ENCODE data around the gene TWF2.

Gene TWF2

GRCh38 chr3:52210550-52211046 lies 28.4 kb downstream of the TWF2 start:
- Histone ChIP-seq H3K4me3 (ENCODE audit: low read depth in 1 of 2, low read length in 2 of 2) (no peak overlapping the region), H3K27me3 (ENCODE audit: low read depth, low read length) (no peaks in the 10 kb centered on the region), H3K4me1 (ENCODE audit: control insufficient read depth in 1 of 2, insufficient read depth in 2 of 2, low read length in 2 of 2) (no peaks in the 10 kb centered on the region), H3K27ac (ENCODE audit: low read length) (no peak overlapping the region), H3K36me3 (ENCODE audit: control insufficient read depth in 1 of 2, insufficient read depth in 2 of 2, low read length in 2 of 2) (peaks cover 77 to 93% of the 10 kb centered on the region in 2 donors), H3K9me3 (ENCODE audit: control insufficient read depth in 1 of 2, low read length in 2 of 2) (no peaks in the 10 kb centered on the region)

GRCh38 chr3:52210037-52210436 lies 28.9 kb downstream of the TWF2 start:
- peaks cover 77 to 93% of the 10 kb centered on the region in 2 donors for H3K36me3 ChIP-seq (ENCODE audit: control insufficient read depth in 1 of 2, insufficient read depth in 2 of 2, low read length in 2 of 2)
- H3K4me1 ChIP-seq (ENCODE audit: control insufficient read depth in 1 of 2, insufficient read depth in 2 of 2, low read length in 2 of 2) = no peaks in the 10 kb centered on the region
- no peak overlapping the region for H3K27ac ChIP-seq (ENCODE audit: low read length)
- H3K4me3 ChIP-seq (ENCODE audit: low read depth in 1 of 2, low read length in 2 of 2) = no peak overlapping the region
- H3K9me3 ChIP-seq (ENCODE audit: control insufficient read depth in 1 of 2, low read length in 2 of 2) = no peaks in the 10 kb centered on the region
- H3K27me3 ChIP-seq (ENCODE audit: low read depth, low read length) = no peaks in the 10 kb centered on the region

- Histone ChIP-seq H3K4me1 (ENCODE audit: control insufficient read depth in 1 of 2, insufficient read depth in 2 of 2, low read length in 2 of 2) (no peaks in the 10 kb centered on the region), H3K36me3 (ENCODE audit: control insufficient read depth in 1 of 2, insufficient read depth in 2 of 2, low read length in 2 of 2) (peaks cover 76 to 91% of the 10 kb centered on the region in 2 donors), H3K27ac (ENCODE audit: low read length) (no peak overlapping the region), H3K27me3 (ENCODE audit: low read depth, low read length) (no peaks in the 10 kb centered on the region), H3K4me3 (ENCODE audit: low read depth in 1 of 2, low read length in 2 of 2) (no peak overlapping the region), H3K9me3 (ENCODE audit: control insufficient read depth in 1 of 2, low read length in 2 of 2) (no peaks in the 10 kb centered on the region)
These were observed 30.4 kb downstream of the TWF2 start for GRCh38 chr3:52208556-52208955.

- peaks cover 0 to 4% of the 10 kb centered on the region in 2 donors for H3K4me1 ChIP-seq (ENCODE audit: control insufficient read depth in 1 of 2, insufficient read depth in 2 of 2, low read length in 2 of 2)
- no peaks in the 10 kb centered on the region for H3K9me3 ChIP-seq (ENCODE audit: control insufficient read depth in 1 of 2, low read length in 2 of 2)
These were observed 33.1 kb downstream of the TWF2 start for GRCh38 chr3:52205727-52206372.

GRCh38 chr3:52204337-52205073 lies 34.5 kb downstream of the TWF2 start:
- Histone ChIP-seq H3K27me3 (ENCODE audit: low read depth, low read length) (no peaks in the 10 kb centered on the region), H3K36me3 (ENCODE audit: control insufficient read depth in 1 of 2, insufficient read depth in 2 of 2, low read length in 2 of 2) (peaks cover 64 to 67% of the 10 kb centered on the region in 2 donors), H3K9me3 (ENCODE audit: control insufficient read depth in 1 of 2, low read length in 2 of 2) (no peaks in the 10 kb centered on the region), H3K27ac (ENCODE audit: low read length) (no peak overlapping the region), H3K4me3 (ENCODE audit: low read depth in 1 of 2, low read length in 2 of 2) (no peak overlapping the region), H3K4me1 (ENCODE audit: control insufficient read depth in 1 of 2, insufficient read depth in 2 of 2, low read length in 2 of 2) (peaks cover 0 to 8% of the 10 kb centered on the region in 2 donors)

More at GRCh38 chr3:52205727-52206372, 33.1 kb downstream of the TWF2 start:
- no peak overlapping the region for H3K27ac ChIP-seq (ENCODE audit: low read length)
- no peaks in the 10 kb centered on the region for H3K27me3 ChIP-seq (ENCODE audit: low read depth, low read length)
- H3K4me3 ChIP-seq (ENCODE audit: low read depth in 1 of 2, low read length in 2 of 2) = no peak overlapping the region
- H3K36me3 ChIP-seq (ENCODE audit: control insufficient read depth in 1 of 2, insufficient read depth in 2 of 2, low read length in 2 of 2) = peaks cover 73 to 80% of the 10 kb centered on the region in 2 donors

GRCh38 chr3:52203701-52204100 lies 35.3 kb downstream of the TWF2 start:
- no peak overlapping the region for H3K27ac ChIP-seq (ENCODE audit: low read length)

GRCh38 chr3:52202384-52203077 lies 36.4 kb downstream of the TWF2 start:
- H3K27me3 ChIP-seq (ENCODE audit: low read depth, low read length) = no peaks in the 10 kb centered on the region
- H3K36me3 ChIP-seq (ENCODE audit: control insufficient read depth in 1 of 2, insufficient read depth in 2 of 2, low read length in 2 of 2) = peaks cover 46 to 47% of the 10 kb centered on the region in 2 donors
- no peaks in the 10 kb centered on the region for H3K9me3 ChIP-seq (ENCODE audit: control insufficient read depth in 1 of 2, low read length in 2 of 2)
- no peak overlapping the region for H3K4me3 ChIP-seq (ENCODE audit: low read depth in 1 of 2, low read length in 2 of 2)
- peaks cover 2 to 23% of the 10 kb centered on the region in 2 donors for H3K4me1 ChIP-seq (ENCODE audit: control insufficient read depth in 1 of 2, insufficient read depth in 2 of 2, low read length in 2 of 2)
- peak overlapping the region; percentile 17 for H3K27ac ChIP-seq (ENCODE audit: low read length)

More at GRCh38 chr3:52203701-52204100, 35.3 kb downstream of the TWF2 start:
- peaks cover 0 to 16% of the 10 kb centered on the region in 2 donors for H3K4me1 ChIP-seq (ENCODE audit: control insufficient read depth in 1 of 2, insufficient read depth in 2 of 2, low read length in 2 of 2)
- H3K4me3 ChIP-seq (ENCODE audit: low read depth in 1 of 2, low read length in 2 of 2) = no peak overlapping the region
- H3K36me3 ChIP-seq (ENCODE audit: control insufficient read depth in 1 of 2, insufficient read depth in 2 of 2, low read length in 2 of 2) = peaks cover 57 to 59% of the 10 kb centered on the region in 2 donors
- H3K9me3 ChIP-seq (ENCODE audit: control insufficient read depth in 1 of 2, low read length in 2 of 2) = no peaks in the 10 kb centered on the region
- no peaks in the 10 kb centered on the region for H3K27me3 ChIP-seq (ENCODE audit: low read depth, low read length)

GRCh38 chr3:52200981-52201679 lies 37.8 kb downstream of the TWF2 start:
- H3K27me3 ChIP-seq (ENCODE audit: low read depth, low read length) = no peaks in the 10 kb centered on the region
- peaks cover 37 to 38% of the 10 kb centered on the region in 2 donors for H3K36me3 ChIP-seq (ENCODE audit: control insufficient read depth in 1 of 2, insufficient read depth in 2 of 2, low read length in 2 of 2)
- H3K27ac ChIP-seq (ENCODE audit: low read length) = no peak overlapping the region
- H3K4me1 ChIP-seq (ENCODE audit: control insufficient read depth in 1 of 2, insufficient read depth in 2 of 2, low read length in 2 of 2) = peaks cover 16 to 32% of the 10 kb centered on the region in 2 donors
- H3K4me3 ChIP-seq (ENCODE audit: low read depth in 1 of 2, low read length in 2 of 2) = no peak overlapping the region
- H3K9me3 ChIP-seq (ENCODE audit: control insufficient read depth in 1 of 2, low read length in 2 of 2) = no peaks in the 10 kb centered on the region

- H3K4me1 ChIP-seq (ENCODE audit: control insufficient read depth in 1 of 2, insufficient read depth in 2 of 2, low read length in 2 of 2) = peaks cover 25 to 40% of the 10 kb centered on the region in 2 donors
- peak overlapping the region; percentile 86 to 92 for H3K4me3 ChIP-seq (ENCODE audit: low read depth in 1 of 2, low read length in 2 of 2)
- peaks cover 16 to 17% of the 10 kb centered on the region in 2 donors for H3K36me3 ChIP-seq (ENCODE audit: control insufficient read depth in 1 of 2, insufficient read depth in 2 of 2, low read length in 2 of 2)
- H3K27me3 ChIP-seq (ENCODE audit: low read depth, low read length) = no peaks in the 10 kb centered on the region
- peak overlapping the region; percentile 72 for H3K27ac ChIP-seq (ENCODE audit: low read length)
- no peaks in the 10 kb centered on the region for H3K9me3 ChIP-seq (ENCODE audit: control insufficient read depth in 1 of 2, low read length in 2 of 2)
These were observed 40.0 kb downstream of the TWF2 start for GRCh38 chr3:52198643-52199608.
